DLD1 (cell line): ENCODE results near the gene PTPRE.

ENCODE experiments used
- in situ Hi-C: cut with HindIII; loops from 2 replicates; pipeline ENCODE4 v1.10.0; 2017; ENCODE audit warnings: low sequenced_read_pairs

PTPRE gene

DNA sequence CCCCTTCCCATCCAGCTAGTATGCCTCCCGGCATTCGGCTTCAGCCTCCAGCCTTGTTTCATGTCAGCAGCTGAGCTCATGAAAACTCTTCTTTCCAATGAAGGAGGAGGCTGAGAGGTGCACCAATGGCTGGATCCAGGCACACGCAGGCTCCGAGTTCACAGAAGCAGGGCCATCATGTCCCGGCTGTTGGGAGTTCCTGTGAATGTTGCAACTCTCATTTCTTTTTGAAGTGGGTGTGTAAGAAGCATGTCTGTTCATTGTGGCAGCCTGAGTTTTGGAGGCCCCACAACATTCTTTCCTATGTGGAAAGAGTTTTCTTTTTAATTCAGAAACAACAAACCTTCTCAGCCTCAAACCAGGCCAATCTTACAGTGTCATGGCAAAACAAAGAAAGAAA lies 89.7 kb downstream of the PTPRE start:
- in situ Hi-C loops: no loop called here

DNA sequence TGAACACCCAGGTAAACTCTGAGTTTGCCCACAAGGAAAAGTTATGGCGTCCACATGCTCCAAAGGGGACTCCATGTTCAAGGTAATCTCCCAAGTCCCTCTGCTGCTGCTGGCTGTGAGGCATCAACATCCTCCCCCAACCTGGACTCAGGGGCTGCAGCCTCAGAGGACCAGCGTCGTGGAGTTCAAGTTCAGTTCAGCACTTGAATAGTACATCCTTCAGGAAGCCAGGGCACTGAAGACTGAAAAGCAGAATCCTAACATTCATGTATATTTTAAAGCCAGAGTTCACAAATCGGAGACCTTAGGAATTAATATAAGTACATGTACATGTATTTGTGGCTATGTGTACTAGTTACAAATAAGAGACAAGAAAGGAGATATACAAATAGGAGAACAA lies 90.4 kb downstream of the PTPRE start:
- in situ Hi-C loops: no loop called here

DNA sequence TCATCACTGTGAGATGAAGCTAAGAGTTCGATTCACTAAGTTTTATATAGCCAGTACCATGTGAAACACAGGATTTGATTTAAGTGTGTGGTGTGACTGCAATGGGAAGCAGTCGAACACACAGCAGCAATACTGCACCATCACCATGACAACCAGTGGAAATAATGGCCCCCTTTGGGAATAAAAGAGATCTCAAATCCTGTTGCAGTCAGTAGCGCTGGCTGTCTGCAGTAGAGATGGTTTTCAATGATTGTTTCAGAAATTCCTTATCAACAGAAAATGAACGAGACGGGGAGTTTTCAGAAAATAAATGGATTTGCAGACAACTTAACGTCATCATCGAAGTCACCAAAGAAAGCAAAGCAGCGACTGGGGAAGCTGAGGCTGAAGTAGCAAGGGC lies 91.0 kb downstream of the PTPRE start:
- in situ Hi-C loops: no loop called here

DNA sequence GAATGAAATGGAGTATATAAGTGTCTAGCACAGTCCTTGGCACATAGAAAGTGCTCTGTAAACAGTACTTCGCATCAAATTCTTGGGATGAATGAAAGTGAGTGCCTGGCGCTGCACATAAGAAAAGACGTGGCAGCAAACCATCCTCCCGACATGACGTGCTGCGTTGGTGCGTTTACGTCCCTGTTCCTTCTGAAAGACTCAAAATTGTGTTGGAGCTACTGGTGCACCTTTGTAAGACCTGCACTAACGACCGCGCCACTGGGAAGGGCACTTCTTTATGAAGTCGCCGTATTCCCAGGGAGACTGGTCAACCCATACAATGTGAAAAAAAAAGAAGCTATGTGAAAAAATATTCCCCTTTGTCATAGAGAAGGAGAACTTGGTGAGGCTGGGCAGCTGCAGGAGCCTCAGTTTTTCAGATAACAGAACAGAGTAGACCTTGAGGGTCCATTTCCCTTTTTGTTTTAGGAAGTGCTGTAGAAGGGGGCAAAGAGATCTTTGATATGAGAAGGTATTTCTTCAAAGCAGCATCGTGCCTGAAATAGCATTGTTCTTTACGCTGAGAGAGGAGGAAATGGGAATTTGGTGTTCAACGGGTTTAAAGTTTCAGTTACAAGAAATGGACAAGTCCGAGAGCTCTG lies 91.7 kb downstream of the PTPRE start:
- in situ Hi-C loops: no loop called here

DNA sequence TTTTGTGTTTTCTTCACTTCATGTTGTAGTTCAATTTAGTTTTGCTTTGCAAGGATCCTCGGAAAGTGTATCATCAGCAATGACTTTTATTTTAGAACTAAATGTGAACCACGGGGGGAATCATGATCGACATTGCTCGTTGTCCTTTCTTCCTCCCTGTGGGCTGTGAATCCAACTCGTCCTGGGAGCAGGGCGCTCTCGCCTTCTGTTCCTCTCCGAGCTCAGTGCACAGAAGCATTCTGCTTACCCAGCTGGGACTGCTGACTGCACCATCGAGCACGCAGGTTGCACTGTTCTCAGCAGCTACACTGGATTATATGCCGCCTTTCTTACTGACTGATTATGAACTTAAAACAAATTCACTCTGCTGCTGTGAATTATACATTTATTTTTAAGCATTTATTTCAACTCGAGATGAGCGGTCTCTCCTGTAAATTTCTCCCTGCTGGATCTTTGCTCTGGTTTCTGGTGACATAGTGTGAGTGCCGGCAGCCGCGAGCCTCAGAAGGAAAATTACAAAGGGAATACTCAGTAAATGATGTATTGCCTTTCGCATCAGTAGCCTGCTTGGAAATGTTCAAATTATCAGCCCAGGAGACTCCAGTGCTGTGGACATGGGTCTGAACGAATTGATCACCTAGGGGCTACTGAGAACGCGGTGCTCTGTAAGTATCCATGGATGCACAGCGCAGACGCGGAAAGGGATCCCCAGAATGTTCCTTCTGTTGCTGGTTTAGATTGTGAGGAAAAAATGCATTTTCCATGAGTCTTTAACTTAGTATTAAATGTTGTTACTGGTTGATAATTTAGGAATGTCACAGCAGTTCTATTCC lies 92.6 kb downstream of the PTPRE start:
- in situ Hi-C loops: no loop called here

DNA sequence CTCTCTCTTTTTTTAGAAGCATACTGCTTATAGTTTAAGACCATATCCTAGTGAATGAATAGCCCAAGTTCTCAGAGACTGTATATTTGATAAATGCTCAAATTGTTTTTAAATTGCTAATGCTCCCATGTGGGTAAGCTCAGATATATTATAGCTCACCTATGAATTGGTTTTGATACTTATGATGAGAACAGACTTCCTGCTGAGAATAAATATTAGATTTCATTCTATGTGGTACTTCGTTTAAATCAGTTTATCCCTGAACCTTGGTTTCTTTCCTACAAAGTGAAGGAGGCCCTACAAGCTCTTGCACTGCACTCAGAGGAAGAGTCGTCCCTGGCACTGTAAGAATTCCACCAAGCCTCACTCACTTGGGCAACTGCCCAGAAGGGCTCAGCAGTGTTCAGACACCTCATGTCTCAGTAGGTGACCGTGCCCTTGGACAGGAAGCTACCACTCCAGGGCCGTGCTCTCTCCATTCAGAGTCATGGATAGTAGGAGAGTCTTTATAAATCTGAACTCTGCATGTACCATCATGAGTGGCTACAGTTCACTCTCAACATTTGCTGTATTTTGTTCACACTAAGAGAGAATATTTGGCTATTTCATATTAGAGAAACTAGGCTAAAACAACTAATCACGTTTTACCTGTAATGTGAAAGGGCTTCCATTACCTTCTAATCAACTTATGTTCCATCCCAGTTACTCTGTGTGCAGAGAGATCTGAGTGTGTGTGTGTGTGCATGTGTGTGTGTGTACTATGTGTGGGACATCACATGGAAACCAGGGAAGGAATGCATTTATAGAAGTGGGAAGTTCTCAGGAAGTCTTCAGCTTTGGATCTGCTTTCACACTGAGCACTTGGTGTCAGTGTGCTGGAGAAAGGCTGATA lies 93.8 kb downstream of the PTPRE start:
- in situ Hi-C loops: no loop called here

DNA sequence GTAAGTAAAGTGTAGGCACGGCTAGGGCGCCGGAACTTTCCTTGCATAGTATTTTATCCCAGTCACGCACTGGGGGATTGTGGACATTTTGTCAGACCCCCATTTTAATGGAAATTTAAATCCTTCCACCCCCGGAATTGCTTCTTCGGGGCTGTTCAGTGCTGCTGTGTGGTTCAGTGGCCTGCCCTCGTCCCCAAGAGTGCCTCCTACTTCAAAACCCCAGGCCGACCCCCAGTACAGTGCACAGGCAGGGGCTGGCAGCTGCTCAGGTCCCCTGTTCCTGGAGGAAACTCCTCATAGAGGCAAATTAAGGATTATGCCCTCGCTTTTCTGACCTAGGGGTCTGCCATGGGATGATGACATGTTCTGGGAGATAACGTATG lies 94.5 kb downstream of the PTPRE start:
- in situ Hi-C loops: no loop called here

DNA sequence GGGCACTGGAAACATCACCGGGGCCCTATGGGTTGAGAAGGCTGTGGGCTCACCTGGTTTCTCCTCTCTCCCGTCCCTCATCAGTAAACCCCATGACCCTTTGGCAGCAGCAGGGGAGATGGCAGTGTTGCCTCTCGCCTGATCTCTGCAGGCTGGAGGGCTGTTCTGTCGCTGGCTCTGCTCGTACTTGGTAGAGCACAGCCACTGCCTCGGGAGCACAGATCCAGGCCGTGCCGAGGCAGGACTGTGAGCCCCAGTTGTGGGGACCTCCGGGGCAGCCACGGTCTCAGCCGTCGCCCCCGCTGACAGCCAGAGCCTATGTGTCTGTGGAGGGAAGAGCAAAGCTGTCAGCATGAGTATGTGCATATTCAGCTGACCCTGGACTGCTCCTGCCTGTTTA lies 94.9 kb downstream of the PTPRE start:
- in situ Hi-C loops: no loop called here

- in situ Hi-C loops: no loop called here
These were observed 96.6 kb downstream of the PTPRE start for GRCh38 chr10:128003521-128003920.

DNA sequence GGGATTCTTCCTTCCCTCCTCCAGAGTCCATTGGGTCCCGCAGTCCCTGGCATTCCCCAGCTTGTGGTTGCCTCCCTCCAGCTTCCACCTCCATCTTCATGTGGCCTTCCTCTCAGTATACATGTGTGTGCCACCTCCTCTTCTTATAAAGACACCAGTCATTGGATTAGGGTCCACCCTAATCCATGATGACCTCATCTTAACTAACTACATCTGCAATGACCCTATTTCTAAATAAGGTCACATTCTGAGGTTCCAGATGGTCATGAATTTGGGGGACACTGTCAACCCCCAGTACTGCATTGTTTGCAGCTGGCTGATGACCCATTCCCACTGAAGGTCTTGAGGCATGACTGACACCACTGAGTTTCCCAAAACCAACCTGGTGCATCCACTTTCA lies 99.0 kb downstream of the PTPRE start:
- in situ Hi-C loops: no loop called here

DNA sequence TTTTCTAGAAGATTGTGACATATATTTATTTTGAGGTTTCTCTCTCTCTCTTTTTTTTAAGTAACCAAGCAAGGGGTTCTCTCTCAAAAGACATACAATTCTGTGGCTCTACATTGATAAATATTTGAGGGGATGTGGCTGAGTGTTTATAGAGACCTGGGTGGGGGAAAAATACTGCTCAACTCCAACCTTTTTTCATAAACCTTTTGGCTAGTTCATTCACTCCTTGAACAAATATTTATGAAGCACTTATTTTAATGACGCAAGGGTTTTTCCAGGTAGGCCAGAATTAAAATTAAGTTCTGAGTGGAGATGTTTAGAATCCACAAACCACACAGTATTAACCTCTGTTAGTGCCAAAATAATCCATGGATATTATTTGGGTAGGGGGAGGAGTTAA lies 100.2 kb downstream of the PTPRE start:
- in situ Hi-C loops: no loop called here

GRCh38 chr10:128007971-128008370 lies 101.1 kb downstream of the PTPRE start:
- in situ Hi-C loops: no loop called here

- in situ Hi-C loops: no loop called here
These were observed 101.8 kb downstream of the PTPRE start for GRCh38 chr10:128008521-128009250.

DNA sequence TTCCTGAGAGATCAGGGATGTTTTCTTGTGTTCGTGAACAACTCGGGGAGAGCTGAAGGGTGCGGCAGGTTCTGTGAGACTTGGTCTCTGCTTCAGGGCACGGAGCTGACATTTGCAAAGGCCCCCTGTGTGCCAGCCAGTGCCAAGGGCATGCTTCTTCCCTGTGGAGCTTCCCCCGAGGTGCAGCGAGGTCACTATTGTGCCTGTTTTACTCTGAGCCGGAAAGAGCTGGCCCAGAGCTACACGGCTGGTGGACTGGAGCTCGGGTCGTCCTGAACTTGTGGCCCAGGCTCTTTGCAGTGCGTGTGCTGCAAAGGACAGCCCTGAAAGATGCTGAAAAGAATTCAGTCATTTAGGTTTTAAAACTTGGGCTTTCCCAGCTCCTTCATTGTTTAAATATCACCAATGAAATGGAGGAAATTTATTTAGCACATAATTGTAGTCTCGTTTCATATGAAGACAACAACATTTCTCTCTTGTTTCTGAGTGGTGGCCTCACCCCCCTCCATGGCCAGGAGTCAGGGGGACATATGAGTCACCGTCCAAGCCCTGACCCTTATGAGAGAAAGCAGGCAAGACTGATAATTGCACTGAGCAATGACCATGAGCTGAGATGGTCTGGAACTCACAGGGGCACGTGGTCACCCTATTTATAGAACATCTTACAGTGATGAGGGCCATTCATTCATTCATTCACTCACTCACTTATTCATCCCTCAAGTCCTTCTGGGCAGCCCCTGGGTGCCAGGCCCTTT lies 102.6 kb downstream of the PTPRE start:
- in situ Hi-C loops: loop anchor here (5.0 kb wide), 2 partner anchors 97 to 147 kb away; no protein-coding TSS in a partner anchor

DNA sequence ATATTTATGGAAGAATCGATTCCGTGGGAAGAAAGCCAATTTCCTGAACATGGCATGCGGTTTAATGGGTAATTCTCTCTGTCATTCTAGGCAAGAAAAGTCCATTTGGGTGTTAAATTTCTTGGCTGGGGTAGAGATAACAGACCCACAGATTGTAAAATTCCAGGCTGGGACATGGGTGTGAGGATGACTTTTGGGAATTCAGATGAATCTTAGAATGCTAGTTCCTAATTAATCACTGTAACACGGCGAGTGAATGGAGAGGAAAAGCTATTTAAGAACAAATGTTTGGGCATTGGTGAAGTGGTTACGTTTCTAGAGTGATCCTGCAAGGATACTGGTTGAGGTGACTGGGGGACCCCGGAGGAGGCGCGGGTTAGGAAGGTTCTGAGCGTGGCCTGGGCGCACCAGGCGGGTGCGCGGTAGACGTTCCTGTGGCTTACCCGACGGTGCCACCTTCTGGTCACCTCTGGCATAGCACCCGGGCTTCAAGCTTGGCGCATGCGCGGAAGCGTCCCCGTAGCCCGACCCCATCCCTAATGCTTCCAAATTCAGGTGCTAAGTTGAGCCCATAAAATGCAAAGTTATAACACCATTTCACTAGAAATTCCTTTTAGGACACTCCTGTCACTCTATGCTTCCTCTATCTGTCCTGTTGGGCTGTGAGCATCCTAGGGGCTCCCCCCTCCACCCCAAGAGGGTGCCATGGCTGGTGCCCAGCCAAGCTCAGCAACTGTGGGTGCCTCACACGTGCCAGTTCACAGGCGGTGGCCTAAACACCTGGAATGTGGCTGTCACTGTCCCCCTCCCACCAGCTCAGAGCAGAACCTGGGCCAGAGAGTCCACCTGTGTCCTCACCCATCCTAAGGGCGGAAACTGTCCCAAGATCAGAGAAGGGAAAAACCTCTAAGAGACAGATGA lies 104.4 kb downstream of the PTPRE start:
- in situ Hi-C loops: loop anchor here (5.0 kb wide), 2 partner anchors 99 to 149 kb away; no protein-coding TSS in a partner anchor

DNA sequence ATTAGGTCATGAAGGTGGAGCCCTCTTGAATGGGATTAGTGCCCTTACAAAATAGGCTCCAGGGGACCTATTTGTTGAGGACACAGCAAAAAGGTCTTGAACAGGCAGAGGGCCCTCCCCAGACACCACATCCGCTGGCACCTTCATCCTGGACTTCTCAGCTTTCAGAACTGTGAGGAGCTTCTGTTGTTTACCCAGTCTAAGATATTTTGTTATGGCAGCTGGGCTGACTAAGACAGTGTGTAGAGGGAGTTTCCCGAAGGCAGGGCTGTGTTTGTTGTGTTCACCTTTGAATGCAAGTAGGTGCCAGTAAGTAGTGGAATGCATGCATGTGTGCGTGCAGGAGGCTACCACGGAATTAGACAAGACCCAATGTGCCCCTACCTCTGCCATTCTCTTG lies 106.7 kb downstream of the PTPRE start:
- in situ Hi-C loops: loop anchor here (5.0 kb wide), 2 partner anchors 101 to 151 kb away; no protein-coding TSS in a partner anchor

- in situ Hi-C loops: loop anchor here (5.0 kb wide), 2 partner anchors 102 to 152 kb away; no protein-coding TSS in a partner anchor
These were observed 107.3 kb downstream of the PTPRE start for GRCh38 chr10:128014236-128014635.

GRCh38 chr10:128016423-128017060 lies 109.6 kb downstream of the PTPRE start:
- in situ Hi-C loops: no loop called here
